ENCODE measurements around the gene TMEM178B. TPM values are rescaled to one million over a fixed set of nuclear protein-coding genes. Genes with fewer than 3 reads are reported as not detected.

The TMEM178B gene
- total and polyA plus RNA-seq, 2 donors (not counting 1 experiment from before 2014, with no cell fraction given) = 0.28 to 0.96 TPM

DNA sequence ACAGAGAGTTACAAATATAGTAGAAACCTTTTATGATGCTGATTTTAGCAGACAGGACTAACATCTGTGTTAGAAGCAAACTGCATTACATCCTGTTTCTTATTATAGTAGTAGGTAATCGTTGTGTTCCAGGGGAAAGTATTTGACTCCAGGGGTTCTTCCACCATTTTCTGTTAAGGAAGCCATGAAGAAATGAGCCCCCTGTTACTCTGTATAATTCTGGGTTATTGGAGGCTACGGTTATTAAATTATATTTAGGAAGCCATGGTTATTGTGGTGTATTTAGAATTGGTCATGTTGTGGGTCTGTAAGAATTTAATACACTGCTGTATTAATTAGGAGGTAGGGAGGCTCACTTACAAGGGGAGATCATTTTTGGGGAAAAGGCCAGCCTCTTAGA lies 301.6 kb downstream of the TMEM178B start:
- Mint-ChIP-seq H3K9me3 (ENCODE audit: insufficient read depth) (no peaks in the 10 kb centered on the region), H3K4me3 (no peak overlapping the region), H3K27me3 (peaks cover 12% of the 10 kb centered on the region), H3K4me1 (no peaks in the 10 kb centered on the region), H3K27ac (no peak overlapping the region)
- intact Hi-C loops (cut with micrococcal nuclease) = no loop called here
- 80% methylated on average over 1 of the region's 2 CpGs for WGBS (ENCODE audit: insufficient coverage)
- H3K9ac ChIP-seq (ENCODE audit: low read length) = no peak overlapping the region
- POLR2A ChIA-PET = no interaction called here
- no peaks in the 10 kb centered on the region for H3K79me2 ChIP-seq (ENCODE audit: control insufficient read depth, insufficient read depth, low read length)
- TF ChIP-seq, protein P1, sequence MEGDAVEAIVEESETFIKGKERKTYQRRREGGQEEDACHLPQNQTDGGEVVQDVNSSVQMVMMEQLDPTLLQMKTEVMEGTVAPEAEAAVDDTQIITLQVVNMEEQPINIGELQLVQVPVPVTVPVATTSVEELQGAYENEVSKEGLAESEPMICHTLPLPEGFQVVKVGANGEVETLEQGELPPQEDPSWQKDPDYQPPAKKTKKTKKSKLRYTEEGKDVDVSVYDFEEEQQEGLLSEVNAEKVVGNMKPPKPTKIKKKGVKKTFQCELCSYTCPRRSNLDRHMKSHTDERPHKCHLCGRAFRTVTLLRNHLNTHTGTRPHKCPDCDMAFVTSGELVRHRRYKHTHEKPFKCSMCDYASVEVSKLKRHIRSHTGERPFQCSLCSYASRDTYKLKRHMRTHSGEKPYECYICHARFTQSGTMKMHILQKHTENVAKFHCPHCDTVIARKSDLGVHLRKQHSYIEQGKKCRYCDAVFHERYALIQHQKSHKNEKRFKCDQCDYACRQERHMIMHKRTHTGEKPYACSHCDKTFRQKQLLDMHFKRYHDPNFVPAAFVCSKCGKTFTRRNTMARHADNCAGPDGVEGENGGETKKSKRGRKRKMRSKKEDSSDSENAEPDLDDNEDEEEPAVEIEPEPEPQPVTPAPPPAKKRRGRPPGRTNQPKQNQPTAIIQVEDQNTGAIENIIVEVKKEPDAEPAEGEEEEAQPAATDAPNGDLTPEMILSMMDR (IDR thresholded peaks at IDR 0.05) = no peak
- TF ChIP-seq EZH2 (IDR thresholded peaks at IDR 0.05; ENCODE audit: borderline replicate concordance, insufficient read depth, low read depth, low read length, poor library complexity, severe bottlenecking) = no peak
- no peak overlapping the region for H3K4me3 ChIP-seq (ENCODE audit: control extremely low read depth in 1 of 5, extremely low read depth in 1 of 5, insufficient read depth in 1 of 5, low read depth in 2 of 5, low read length in 4 of 5)
- no peaks in the 10 kb centered on the region for H3K4me1 ChIP-seq (ENCODE audit: control insufficient read depth in 2 of 2, insufficient read depth in 2 of 2, low read length in 2 of 2)
- CTCF ChIA-PET = no interaction called here
- H3K27me3 ChIP-seq (replicated peaks in 1 of 4; ENCODE audit: control extremely low read depth in 1 of 4, control insufficient read depth in 3 of 4, insufficient read depth in 4 of 4, low read length in 3 of 4) = no peaks in the 10 kb centered on the region
- H2AFZ ChIP-seq (ENCODE audit: insufficient read depth, low read depth, low read length, poor library complexity, severe bottlenecking) = no peak overlapping the region
- no peaks in the 10 kb centered on the region for H4K20me1 ChIP-seq (ENCODE audit: control insufficient read depth, insufficient read depth, low read length, poor library complexity, severe bottlenecking)
- H3K36me3 ChIP-seq (replicated peaks in 1 of 2; ENCODE audit: control extremely low read depth in 1 of 2, control insufficient read depth in 1 of 2, extremely low read depth in 1 of 2, insufficient read depth in 2 of 2, low read length in 1 of 2) = no peaks in the 10 kb centered on the region
- no peak overlapping the region for H3K4me2 ChIP-seq (replicated peaks; ENCODE audit: low read depth, low read length, poor library complexity, severe bottlenecking)
- ATAC-seq (ENCODE audit: low read depth) (no peak), DNase-seq (no peak)
- no peaks in the 10 kb centered on the region for H3K9me3 ChIP-seq (ENCODE audit: control extremely low read depth in 1 of 3, control insufficient read depth in 2 of 3, insufficient read depth in 1 of 3, low read length in 2 of 3)
- no peak overlapping the region for H3K27ac ChIP-seq (ENCODE audit: low read length in 2 of 2)

DNA sequence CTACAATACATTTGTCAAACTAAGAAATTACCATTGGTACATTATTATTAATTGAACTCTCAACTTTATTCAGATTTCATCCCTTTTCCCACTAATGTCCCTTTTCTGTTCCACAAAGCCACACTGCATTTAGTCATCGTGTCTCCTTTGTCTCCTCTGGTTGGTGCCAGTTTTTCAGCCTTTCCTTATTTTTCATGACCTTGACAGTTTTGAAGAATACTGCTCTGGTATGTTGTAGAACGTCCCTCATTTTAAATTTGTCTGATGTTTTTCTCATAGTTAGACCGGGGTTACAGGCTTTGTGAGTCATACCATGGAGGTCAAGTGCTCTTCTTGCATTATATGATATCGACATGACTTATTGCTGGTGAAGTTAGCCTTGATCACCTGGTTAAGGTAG lies 304.0 kb downstream of the TMEM178B start:
- Histone ChIP-seq H3K79me2 (ENCODE audit: control insufficient read depth, insufficient read depth, low read length) (no peaks in the 10 kb centered on the region), H3K9me3 (ENCODE audit: control extremely low read depth in 1 of 3, control insufficient read depth in 2 of 3, insufficient read depth in 1 of 3, low read length in 2 of 3) (no peaks in the 10 kb centered on the region), H3K36me3 (replicated peaks in 1 of 2; ENCODE audit: control extremely low read depth in 1 of 2, control insufficient read depth in 1 of 2, extremely low read depth in 1 of 2, insufficient read depth in 2 of 2, low read length in 1 of 2) (no peaks in the 10 kb centered on the region), H3K4me1 (ENCODE audit: control insufficient read depth in 2 of 2, insufficient read depth in 2 of 2, low read length in 2 of 2) (no peaks in the 10 kb centered on the region), H3K9ac (ENCODE audit: low read length) (no peak overlapping the region), H2AFZ (ENCODE audit: insufficient read depth, low read depth, low read length, poor library complexity, severe bottlenecking) (no peak overlapping the region), H3K27ac (ENCODE audit: low read length in 2 of 2) (no peak overlapping the region), H3K4me2 (replicated peaks; ENCODE audit: low read depth, low read length, poor library complexity, severe bottlenecking) (no peak overlapping the region), H3K27me3 (replicated peaks in 1 of 4; ENCODE audit: control extremely low read depth in 1 of 4, control insufficient read depth in 3 of 4, insufficient read depth in 4 of 4, low read length in 3 of 4) (no peaks in the 10 kb centered on the region), H3K4me3 (ENCODE audit: control extremely low read depth in 1 of 5, extremely low read depth in 1 of 5, insufficient read depth in 1 of 5, low read depth in 2 of 5, low read length in 4 of 5) (no peak overlapping the region), H4K20me1 (ENCODE audit: control insufficient read depth, insufficient read depth, low read length, poor library complexity, severe bottlenecking) (no peaks in the 10 kb centered on the region)
- no peak overlapping the region for H3K4me3 Mint-ChIP-seq
- intact Hi-C loops (cut with micrococcal nuclease) = no loop called here
- ChIA-PET CTCF (no interaction called here), POLR2A (no interaction called here)
- WGBS (ENCODE audit: insufficient coverage) = 63% methylated on average over 2 of the region's 4 CpGs
- H3K4me1 Mint-ChIP-seq = no peaks in the 10 kb centered on the region
- no peak for ATAC-seq (ENCODE audit: low read depth)
- H3K27ac Mint-ChIP-seq = no peak overlapping the region
- no peaks in the 10 kb centered on the region for H3K9me3 Mint-ChIP-seq (ENCODE audit: insufficient read depth)
- no peak for TF ChIP-seq EZH2 (IDR thresholded peaks at IDR 0.05; ENCODE audit: borderline replicate concordance, insufficient read depth, low read depth, low read length, poor library complexity, severe bottlenecking)
- TF ChIP-seq, protein P1 (IDR thresholded peaks at IDR 0.05) = no peak
- H3K27me3 Mint-ChIP-seq = peaks cover 11% of the 10 kb centered on the region
- DNase-seq = no peak

Measured in B cell (primary cell).